Measurements from ENCODE around the gene ASB13.

ASB13 gene

GRCh38 chr10:5606864-5607263, 59.5 kb downstream of the ASB13 start:
- no peak for TF ChIP-seq ZNF274 (IDR thresholded peaks at IDR 0.05; ENCODE audit: low read depth, low read length)
- H3K4me3 ChIP-seq (ENCODE audit: low read length) = no peak overlapping the region

GRCh38 chr10:5606321-5606720, 60.1 kb downstream of the ASB13 start:
- no peak overlapping the region for H3K4me3 ChIP-seq (ENCODE audit: low read length)
- TF ChIP-seq ZNF274 (IDR thresholded peaks at IDR 0.05; ENCODE audit: low read depth, low read length) = no peak

- no peak for TF ChIP-seq ZNF274 (IDR thresholded peaks at IDR 0.05; ENCODE audit: low read depth, low read length)
- no peak overlapping the region for H3K4me3 ChIP-seq (ENCODE audit: low read length)
Observed at GRCh38 chr10:5604961-5605360, 61.4 kb downstream of the ASB13 start.

GRCh38 chr10:5604236-5604925, 62.0 kb downstream of the ASB13 start:
- H3K4me3 ChIP-seq (ENCODE audit: low read length) = no peak overlapping the region
- TF ChIP-seq ZNF274 (IDR thresholded peaks at IDR 0.05; ENCODE audit: low read depth, low read length) = no peak

DNA sequence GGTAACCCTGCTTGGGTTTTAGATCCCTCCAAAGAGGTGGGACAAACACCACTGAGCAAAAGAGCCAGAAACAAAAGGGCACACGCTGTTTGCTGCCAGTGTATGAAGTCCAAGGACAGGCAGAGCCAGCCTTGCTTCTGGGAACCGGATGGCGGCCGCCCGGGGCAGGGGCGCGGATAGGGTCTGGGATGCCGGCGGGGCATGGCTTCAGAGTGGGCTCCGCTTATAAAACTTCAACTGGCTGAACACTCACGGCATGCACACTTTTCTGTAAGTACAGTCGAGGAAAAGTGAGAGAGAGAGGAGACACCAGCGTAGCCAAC, 62.6 kb downstream of the ASB13 start:
- H3K4me3 ChIP-seq (ENCODE audit: low read length) = no peak overlapping the region
- no peak for TF ChIP-seq ZNF274 (IDR thresholded peaks at IDR 0.05; ENCODE audit: low read depth, low read length)

GRCh38 chr10:5603091-5603847, 63.1 kb downstream of the ASB13 start:
- no peak for TF ChIP-seq ZNF274 (IDR thresholded peaks at IDR 0.05; ENCODE audit: low read depth, low read length)
- no peak overlapping the region for H3K4me3 ChIP-seq (ENCODE audit: low read length)

DNA sequence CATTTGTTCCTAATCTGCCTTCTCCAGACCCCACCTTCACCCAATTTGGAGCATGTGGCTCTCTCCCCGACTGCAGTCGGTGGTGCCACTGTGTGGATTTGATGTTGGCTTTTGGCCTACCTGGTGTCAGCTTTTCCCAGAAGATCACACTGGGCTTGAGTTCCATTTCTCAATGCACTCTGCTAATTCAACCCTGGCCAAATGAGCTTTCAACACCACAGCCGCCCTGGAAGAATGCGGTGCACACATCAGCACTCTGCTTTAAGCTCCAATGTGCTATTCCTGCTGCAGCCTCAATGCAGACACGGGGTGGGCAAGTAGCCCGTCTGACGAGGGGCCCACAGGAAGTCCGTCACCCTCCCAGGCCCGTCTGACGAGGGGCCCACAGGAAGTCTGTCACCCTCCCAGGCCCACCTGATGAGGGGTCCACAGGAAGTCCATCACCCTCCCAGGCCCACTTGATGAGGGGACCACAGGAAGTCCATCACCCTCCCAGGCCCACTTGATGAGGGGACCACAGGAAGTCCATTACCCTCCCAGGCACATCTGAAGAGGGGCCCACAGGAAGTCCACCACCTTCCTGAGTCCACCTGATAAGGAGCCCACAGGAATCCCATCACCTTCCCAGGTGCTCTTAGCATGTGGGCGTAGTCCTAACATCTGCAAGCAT, 64.4 kb downstream of the ASB13 start:
- H3K4me3 ChIP-seq (ENCODE audit: low read length) = no peak overlapping the region
- TF ChIP-seq ZNF274 (IDR thresholded peaks at IDR 0.05; ENCODE audit: low read depth, low read length) = no peak

DNA sequence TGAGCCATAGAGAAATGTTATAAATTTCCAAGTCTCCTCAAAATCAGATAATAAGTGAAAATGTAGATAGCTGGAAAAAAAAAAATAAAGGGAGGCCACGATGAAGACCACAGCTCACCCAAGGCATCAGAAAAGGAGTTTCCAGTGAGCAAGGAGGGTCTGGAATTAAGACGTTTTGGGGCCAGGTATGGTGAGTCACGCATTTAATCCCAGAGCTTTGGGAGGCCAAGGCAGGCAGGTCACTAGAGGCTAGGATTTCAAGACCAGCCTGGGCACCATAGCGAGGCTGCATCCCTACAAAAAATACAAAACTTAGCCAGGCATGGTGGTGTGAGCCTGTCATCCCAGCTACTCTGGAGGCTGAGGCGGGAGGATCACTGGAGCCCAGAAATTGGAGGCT, 65.5 kb downstream of the ASB13 start:
- no peak for TF ChIP-seq ZNF274 (IDR thresholded peaks at IDR 0.05; ENCODE audit: low read depth, low read length)
- H3K4me3 ChIP-seq (ENCODE audit: low read length) = no peak overlapping the region

DNA sequence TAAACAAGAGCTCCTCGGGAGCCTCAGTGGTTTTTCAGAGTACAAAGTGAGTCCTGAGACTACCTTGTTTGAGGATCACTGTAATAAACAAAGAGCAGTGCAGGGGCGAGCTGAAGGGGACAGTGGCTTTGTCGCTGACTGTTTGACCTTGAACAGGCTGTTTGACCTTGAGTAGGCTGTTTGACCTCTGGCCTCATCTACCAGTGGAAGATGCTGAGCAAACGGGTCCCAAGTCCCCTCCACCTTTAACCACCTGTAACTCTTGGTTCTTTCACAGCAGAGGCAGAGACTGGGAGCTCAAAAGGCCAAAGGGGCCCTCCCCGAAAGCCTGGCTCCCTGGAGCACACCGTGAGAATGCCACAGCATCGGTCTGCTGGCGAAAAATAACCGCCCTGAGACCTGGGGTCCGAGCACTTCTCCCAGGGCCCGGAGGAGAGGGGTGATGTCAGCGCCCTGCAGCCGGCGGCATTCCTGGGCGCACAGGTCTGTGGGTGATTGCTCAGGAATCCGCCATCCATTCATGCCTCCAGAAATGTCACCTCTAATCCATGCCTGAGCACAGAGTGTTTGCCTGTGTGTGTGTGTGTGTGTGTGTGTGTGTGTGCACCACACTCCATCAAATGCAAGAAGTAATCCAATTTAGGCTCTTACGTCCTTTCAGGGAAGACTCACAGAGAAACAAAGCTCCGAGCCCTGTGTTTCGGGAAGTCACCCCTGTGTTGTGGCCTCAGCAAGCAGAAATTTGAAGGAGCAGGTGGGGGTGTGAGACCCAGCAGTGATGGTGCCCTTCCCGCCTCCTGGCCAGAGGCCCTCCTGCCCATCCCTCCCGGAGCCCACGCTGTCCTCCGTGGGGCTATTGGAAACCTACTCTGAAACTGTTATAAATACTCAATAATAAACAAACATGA, 66.5 kb downstream of the ASB13 start:
- TF ChIP-seq ZNF274 (IDR thresholded peaks at IDR 0.05; ENCODE audit: low read depth, low read length) = no peak
- no peak overlapping the region for H3K4me3 ChIP-seq (ENCODE audit: low read length)

DNA sequence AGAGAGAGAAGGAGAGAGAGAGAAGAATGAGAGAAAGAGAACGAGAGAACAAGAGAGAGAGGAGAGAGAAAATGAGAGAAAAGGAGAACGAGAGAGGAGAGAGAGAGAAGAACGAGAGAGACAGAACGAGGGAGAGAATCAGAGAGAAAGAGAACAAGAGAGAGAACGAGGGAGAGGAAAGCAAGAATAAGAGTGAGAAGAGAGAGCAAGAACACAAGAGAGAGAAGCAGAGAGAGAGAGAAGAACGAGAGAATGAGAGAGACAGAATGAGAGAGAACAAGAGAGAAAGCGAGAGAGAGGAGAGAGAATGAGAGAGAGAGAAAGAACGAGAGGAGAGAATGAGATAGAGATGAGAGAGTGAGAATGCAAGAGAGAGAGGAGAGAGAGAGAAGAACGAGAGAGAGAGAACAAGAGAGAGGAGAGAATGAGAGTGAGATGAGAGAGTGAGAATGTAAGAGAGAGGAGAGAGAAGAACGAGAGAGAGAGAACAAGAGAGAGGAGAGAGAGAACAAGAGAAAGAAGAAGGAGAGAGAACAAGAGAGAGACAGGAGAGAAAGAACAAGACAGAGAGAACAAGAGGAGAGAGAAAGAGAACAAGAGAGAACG, 68.2 kb downstream of the ASB13 start:
- H3K4me3 ChIP-seq (ENCODE audit: low read length) = no peak overlapping the region
- TF ChIP-seq ZNF274 (IDR thresholded peaks at IDR 0.05; ENCODE audit: low read depth, low read length) = no peak

- H3K4me3 ChIP-seq (ENCODE audit: low read length) = no peak overlapping the region
- TF ChIP-seq ZNF274 (IDR thresholded peaks at IDR 0.05; ENCODE audit: low read depth, low read length) = no peak
Observed at GRCh38 chr10:5596611-5597341, 69.6 kb downstream of the ASB13 start.

GRCh38 chr10:5595994-5596471, 70.4 kb downstream of the ASB13 start:
- no peak overlapping the region for H3K4me3 ChIP-seq (ENCODE audit: low read length)
- no peak for TF ChIP-seq ZNF274 (IDR thresholded peaks at IDR 0.05; ENCODE audit: low read depth, low read length)

GRCh38 chr10:5595591-5595990, 70.8 kb downstream of the ASB13 start:
- H3K4me3 ChIP-seq (ENCODE audit: low read length) = no peak overlapping the region
- TF ChIP-seq ZNF274 (IDR thresholded peaks at IDR 0.05; ENCODE audit: low read depth, low read length) = no peak
